Measurements from ENCODE around the gene RSRC1.
"Not testable (repeated sequence)": the region's sequence is repeated elsewhere in the genome, so short reads cannot be mapped to it uniquely, and the experiment has no call there.

RSRC1 gene

GRCh38 chr3:158329696-158330441 lies 220.0 kb downstream of the RSRC1 start:
- DNase-seq (ENCODE audit: low read depth in 2 of 2): not testable (repeated sequence)

GRCh38 chr3:158330870-158331269 lies 221.0 kb downstream of the RSRC1 start:
- DNase-seq (ENCODE audit: low read depth in 2 of 2): no peak

- DNase-seq (ENCODE audit: low read depth in 2 of 2): no peak
Measured at GRCh38 chr3:158333736-158334135, 223.8 kb downstream of the RSRC1 start.

- DNase-seq (ENCODE audit: low read depth in 2 of 2): no peak
Measured at GRCh38 chr3:158337110-158337509, 227.2 kb downstream of the RSRC1 start.

GRCh38 chr3:158339638-158340037 lies 229.7 kb downstream of the RSRC1 start:
- DNase-seq (ENCODE audit: low read depth in 2 of 2): no peak

- not testable (repeated sequence) for DNase-seq (ENCODE audit: low read depth in 2 of 2)
Measured at GRCh38 chr3:158340951-158341350, 231.1 kb downstream of the RSRC1 start.

GRCh38 chr3:158347966-158348365 lies 238.1 kb downstream of the RSRC1 start:
- DNase-seq (ENCODE audit: low read depth in 2 of 2): no peak

GRCh38 chr3:158350971-158351370 lies 241.1 kb downstream of the RSRC1 start:
- DNase-seq (ENCODE audit: low read depth in 2 of 2): no peak

- DNase-seq (ENCODE audit: low read depth in 2 of 2): no peak
Measured at GRCh38 chr3:158352551-158352950, 242.7 kb downstream of the RSRC1 start.

- DNase-seq (ENCODE audit: low read depth in 2 of 2): no peak
Measured at GRCh38 chr3:158354713-158355112, 244.8 kb downstream of the RSRC1 start.

- no peak for DNase-seq (ENCODE audit: low read depth in 2 of 2)
Measured at GRCh38 chr3:158355623-158356588, 246.0 kb downstream of the RSRC1 start.

GRCh38 chr3:158359339-158359738 lies 249.4 kb downstream of the RSRC1 start:
- no peak for DNase-seq (ENCODE audit: low read depth in 2 of 2)

GRCh38 chr3:158360756-158361448 lies 251.0 kb downstream of the RSRC1 start:
- no peak for DNase-seq (ENCODE audit: low read depth in 2 of 2)

- no peak for DNase-seq (ENCODE audit: low read depth in 2 of 2)
Measured at GRCh38 chr3:158368271-158368670, 258.4 kb downstream of the RSRC1 start.

GRCh38 chr3:158369279-158369678 lies 259.4 kb downstream of the RSRC1 start:
- no peak for DNase-seq (ENCODE audit: low read depth in 2 of 2)

- DNase-seq (ENCODE audit: low read depth in 2 of 2): no peak
Measured at GRCh38 chr3:158379517-158379916, 269.6 kb downstream of the RSRC1 start.

GRCh38 chr3:158381262-158381868 lies 271.5 kb downstream of the RSRC1 start:
- no peak for DNase-seq (ENCODE audit: low read depth in 2 of 2)

- DNase-seq (ENCODE audit: low read depth in 2 of 2): no peak
Measured at GRCh38 chr3:158382479-158382878, 272.6 kb downstream of the RSRC1 start.

- DNase-seq (ENCODE audit: low read depth in 2 of 2): no peak
Measured at GRCh38 chr3:158384019-158384418, 274.1 kb downstream of the RSRC1 start.

- DNase-seq (ENCODE audit: low read depth in 2 of 2): no peak
Measured at GRCh38 chr3:158395421-158395820, 285.5 kb downstream of the RSRC1 start.

GRCh38 chr3:158402590-158402989 lies 292.7 kb downstream of the RSRC1 start:
- no peak for DNase-seq (ENCODE audit: low read depth in 2 of 2)

GRCh38 chr3:158403013-158403412 lies 293.1 kb downstream of the RSRC1 start:
- DNase-seq (ENCODE audit: low read depth in 2 of 2): no peak
